Activated gamma-delta T cell treated with Interleukin-2 at 50 U/mL for 16 hours (primary cell): ENCODE data around the gene TRIM40.
A peak's percentile ranks its signal among the peaks of the same experiment; 100 is the strongest.

Experiments used
- DNase-seq: peaks from one replicate; pipeline ENCODE4 v3.0.0-alpha.2; 2020

Gene TRIM40

GRCh38 chr6:30135757-30136156 lies at the start of gene TRIM40:
Gene TRIM40 (plus strand): TSS chr6:30136140. CDS start chr6:30137037, 897 bp downstream.
- no peak for DNase-seq

- no peak for DNase-seq
Observed at GRCh38 chr6:30087876-30088275, 48.1 kb upstream of the TRIM40 start.

- DNase-seq = no peak
Observed at GRCh38 chr6:30091577-30092381, 44.2 kb upstream of the TRIM40 start.

- DNase-seq = no peak
Observed at GRCh38 chr6:30092852-30093543, 42.9 kb upstream of the TRIM40 start.

- no peak for DNase-seq
Observed at GRCh38 chr6:30093951-30094661, 41.8 kb upstream of the TRIM40 start.

GRCh38 chr6:30096829-30097228 lies 39.1 kb upstream of the TRIM40 start:
- no peak for DNase-seq

- no peak for DNase-seq
Observed at GRCh38 chr6:30097902-30098768, 37.8 kb upstream of the TRIM40 start.

GRCh38 chr6:30100154-30100553 lies 35.8 kb upstream of the TRIM40 start:
- no peak for DNase-seq

GRCh38 chr6:30100585-30101443 lies 35.1 kb upstream of the TRIM40 start:
- no peak for DNase-seq

- DNase-seq = peak; percentile 48
Observed at GRCh38 chr6:30101444-30102413, 34.2 kb upstream of the TRIM40 start.

- DNase-seq = no peak
Observed at GRCh38 chr6:30102414-30102969, 33.4 kb upstream of the TRIM40 start.

GRCh38 chr6:30102970-30103871 lies 32.7 kb upstream of the TRIM40 start:
- DNase-seq = peak; percentile 79

- DNase-seq = no peak
Observed at GRCh38 chr6:30103872-30104179, 32.1 kb upstream of the TRIM40 start.

GRCh38 chr6:30104661-30105060 lies 31.3 kb upstream of the TRIM40 start:
- DNase-seq = no peak

GRCh38 chr6:30111266-30111856 lies 24.6 kb upstream of the TRIM40 start:
- no peak for DNase-seq

GRCh38 chr6:30112402-30112994 lies 23.4 kb upstream of the TRIM40 start:
- DNase-seq = no peak

GRCh38 chr6:30113003-30113759 lies 22.8 kb upstream of the TRIM40 start, which contains the start of gene TRIM31:
Gene TRIM31 (minus strand): TSS chr6:30113090. CDS start chr6:30112805, 285 bp downstream.
- no peak for DNase-seq
